Activated CD4-positive, CD25-positive, alpha-beta regulatory T cell treated with anti-CD3 and anti-CD28 coated beads, Interleukin-2, amount 50 U/mL, for 72 hours (primary cell): ENCODE data around the gene RDX.
"Not testable (repeated sequence)": the region's sequence is repeated elsewhere in the genome, so short reads cannot be mapped to it uniquely, and the experiment has no call there.

Experiments used
- DNase-seq: peaks from one replicate; pipeline ENCODE4 v3.0.0; 2021

Gene RDX

DNA sequence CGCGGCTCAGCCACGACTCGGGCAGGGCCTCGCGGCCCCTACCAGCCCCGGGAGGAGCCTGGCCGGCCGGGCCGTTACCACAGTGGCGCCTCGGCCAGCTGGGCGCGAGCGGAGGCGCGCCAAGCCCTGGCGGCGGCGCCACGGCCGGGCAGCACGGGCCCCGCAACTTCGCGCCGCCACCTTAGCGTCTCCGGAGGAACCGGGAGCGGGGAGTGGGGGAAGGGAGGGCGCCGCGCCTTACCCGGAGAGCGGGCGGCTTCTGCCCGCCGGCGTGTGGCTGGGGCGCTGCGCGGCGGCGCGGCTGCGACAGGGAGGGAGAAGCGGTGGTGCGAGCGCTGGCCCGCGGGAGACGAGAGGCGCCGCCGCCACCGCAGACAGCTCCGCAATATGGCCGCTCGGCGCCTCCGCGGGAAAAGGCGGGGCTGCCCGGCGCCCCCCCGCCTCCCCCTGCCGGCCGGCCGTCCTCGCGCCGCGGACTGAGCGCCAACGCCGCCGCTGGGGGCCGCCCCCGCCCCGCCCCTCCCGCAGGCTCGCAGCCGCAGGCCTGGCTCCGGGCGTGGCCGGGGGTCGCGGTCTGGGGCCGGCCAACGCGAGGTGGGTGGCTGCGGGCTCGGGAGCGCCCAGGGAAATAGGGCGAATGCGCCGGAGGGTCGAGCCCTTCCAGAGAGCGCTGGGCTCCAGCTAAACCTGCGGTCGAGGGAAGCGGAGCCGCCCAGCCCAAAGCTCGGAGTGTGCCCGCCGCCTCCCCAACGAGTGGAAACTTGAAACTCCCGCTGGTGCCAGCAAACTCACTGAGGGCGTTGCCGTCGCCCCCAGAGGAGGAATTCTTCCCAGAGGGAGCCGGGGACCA is at the start of gene RDX:
TSS of gene RDX (minus strand) at position 389 of the 850 bp plus-strand sequence. CDS start 16,922 bp downstream, outside the sequence.
- DNase-seq = peak; percentile 70

DNA sequence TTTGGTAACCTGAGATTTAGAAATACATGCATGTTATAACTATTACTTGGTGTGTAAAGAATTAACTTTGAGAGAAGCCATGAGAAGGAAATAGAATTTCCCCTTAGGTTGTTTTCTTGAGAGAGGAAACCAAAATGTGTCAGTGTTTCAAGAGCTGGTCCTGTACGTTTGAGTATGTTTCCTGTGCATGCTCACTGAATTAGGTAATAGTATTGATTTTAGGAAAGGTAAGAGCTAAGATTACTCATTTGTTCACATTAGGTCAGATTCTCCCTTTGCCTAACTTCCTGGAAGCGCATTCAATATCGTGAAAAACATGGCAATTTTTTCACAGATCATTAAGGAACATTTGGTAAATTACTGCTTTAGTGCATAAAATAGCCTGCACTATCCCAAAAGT is 49.3 kb upstream of the RDX start:
- DNase-seq = no peak

DNA sequence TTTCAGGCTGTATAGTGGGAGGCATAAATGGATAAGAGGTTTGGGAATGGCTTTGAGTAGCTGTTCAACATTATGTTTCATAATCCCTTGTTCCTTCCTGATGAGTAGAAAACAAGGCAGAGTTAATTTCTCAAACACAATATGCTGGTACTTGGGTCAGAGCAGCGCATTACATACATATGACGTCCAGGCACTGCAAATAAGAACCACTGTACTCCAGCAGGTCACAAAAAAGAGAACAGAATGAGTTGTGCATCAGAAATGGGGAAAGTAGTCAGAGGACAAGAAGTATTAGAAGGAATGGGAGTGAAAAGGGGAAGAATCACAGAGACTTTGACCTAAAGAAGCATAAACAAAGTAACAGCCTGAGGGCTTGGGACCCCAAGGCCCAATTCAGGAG is 44.0 kb upstream of the RDX start:
- DNase-seq = no peak

DNA sequence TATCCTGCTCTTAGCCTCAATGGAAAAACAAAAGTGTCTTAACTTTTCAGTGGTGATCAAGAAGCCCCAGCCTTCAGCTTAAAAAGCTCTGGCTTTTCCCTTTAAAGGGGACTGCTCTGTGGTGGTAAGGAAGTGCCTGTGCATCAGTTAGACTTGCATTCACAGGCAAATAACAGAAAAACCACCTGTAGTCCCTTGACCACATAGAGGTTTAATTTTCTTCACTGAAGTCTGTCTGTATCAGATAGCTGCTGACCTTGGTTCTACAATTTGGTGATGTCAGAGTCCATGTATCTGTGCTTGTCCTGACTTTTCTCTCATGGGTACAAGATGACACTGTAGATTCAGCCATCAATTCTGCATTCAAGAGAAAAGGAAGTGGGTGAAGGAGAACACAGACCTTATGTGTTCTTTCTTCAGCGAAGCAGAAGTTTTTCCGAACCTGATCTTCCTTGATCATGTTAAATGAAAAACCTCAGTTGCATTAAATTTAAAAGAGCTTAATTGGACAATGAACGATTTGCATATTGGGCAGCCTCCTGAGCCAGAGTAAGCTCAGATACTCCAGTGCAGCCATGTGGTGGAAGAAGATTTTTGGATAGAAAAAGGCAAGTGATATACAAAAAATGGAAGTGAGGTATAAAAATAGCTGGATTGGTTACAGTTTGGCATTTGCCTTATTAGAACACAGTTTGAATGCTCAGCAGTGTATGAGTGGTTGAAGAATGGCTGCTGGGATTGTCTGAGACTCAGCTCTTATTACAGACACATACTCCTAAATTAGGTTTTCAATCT is 43.2 kb upstream of the RDX start:
- DNase-seq = no peak

DNA sequence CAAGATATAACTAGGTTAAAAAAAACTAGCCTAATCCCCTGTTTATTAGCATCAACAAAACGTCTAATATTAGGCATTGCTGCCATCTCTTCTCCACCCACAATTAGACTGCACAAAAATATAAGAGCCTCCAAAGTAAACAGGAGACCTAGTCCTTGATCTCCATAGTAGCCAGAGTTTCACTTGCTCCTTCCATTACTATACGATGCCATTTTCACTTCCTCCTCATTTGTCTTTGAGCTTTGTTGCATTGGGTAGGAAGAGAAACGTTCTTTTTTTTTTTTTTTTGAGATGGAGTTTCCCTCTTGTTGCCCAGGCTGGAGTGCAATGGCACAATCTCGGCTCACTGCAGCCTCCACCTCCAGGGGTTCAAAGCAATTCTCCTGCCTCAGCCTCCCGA is 42.3 kb upstream of the RDX start:
- DNase-seq = no peak

DNA sequence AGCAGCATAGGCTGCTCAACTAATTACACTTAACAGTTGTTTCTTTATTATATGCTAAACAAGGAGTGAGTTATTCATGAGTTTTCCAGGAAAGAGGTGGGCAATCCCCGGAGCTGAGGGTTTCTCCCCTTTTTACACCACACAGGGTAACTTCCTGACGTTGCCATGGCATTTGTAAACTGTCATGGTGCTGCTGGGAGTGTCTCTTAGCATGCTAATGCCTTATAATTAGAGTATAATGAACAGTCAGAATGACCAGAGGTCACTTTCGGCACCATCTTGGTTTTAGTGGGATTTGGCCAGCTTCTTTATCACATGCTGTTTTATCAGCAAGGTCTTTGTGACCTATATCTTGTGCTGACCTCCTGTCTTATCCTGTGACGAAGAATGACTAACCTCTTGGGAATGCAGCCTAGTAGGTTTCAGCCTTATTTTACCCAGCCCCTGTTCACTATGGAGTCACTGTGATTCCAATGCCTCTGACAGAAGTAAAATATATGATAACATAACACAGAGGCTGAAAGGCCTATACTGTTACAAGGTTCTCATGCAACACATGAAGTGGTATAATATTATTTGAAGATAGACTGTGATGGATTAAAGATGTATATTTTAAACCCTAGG is 41.3 kb upstream of the RDX start:
- DNase-seq = no peak

DNA sequence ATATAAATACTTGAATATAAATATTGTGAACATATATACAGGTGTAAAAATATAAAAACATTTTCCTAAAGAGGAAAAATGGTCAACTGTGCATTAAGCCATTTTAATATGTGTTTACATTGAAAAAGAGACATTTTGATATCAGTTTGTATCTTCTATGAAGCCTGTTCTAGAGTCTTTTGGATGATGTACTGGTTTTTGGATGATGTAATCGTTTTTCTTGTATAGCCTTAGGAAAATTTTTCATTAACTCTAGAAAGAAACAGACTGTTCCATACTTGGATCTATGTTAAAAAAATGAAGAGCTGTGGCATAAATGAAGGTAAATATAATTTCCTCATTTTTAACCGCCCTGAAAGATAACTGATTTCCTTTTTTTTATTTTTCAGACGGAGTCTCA is 39.6 kb upstream of the RDX start:
- DNase-seq = no peak

DNA sequence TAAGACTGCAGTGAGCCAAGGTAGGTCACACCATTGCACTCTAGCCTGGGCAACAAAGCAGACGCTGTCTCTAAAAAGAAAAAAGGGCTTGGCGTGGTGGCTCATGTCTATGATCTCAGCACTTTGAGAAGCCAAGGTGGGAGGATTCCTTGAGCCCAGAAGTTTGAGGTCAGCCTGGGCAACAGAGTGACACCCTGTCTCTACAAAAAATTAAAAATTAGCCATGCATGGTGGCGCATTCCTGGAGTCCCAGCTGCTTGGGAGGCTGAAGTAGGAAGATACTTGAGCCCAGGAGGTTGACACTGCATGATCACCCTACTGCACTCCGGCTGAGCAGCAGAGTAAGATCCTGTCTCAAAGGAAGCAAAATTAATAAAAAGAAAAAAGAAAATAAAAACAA is 38.9 kb upstream of the RDX start:
- DNase-seq = no peak

DNA sequence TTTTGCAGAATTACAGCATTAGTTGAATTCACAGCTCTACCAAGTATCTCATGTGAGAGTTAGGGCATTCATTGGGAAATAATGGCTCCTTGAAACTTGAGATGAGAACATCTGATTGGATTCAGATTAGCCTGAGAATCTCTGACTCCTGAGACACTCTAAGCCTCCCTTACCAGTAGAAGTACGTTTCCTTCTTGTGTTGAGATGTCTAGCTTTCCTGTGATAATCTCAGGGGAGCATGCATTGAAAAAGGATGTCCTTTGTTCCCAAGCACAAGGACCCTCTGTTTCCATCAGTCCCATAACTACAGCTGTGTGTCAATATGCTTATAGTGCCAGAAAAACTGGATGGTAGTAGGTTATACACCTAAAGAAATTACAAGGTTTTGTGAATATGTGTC is 35.2 kb upstream of the RDX start:
- DNase-seq = no peak

DNA sequence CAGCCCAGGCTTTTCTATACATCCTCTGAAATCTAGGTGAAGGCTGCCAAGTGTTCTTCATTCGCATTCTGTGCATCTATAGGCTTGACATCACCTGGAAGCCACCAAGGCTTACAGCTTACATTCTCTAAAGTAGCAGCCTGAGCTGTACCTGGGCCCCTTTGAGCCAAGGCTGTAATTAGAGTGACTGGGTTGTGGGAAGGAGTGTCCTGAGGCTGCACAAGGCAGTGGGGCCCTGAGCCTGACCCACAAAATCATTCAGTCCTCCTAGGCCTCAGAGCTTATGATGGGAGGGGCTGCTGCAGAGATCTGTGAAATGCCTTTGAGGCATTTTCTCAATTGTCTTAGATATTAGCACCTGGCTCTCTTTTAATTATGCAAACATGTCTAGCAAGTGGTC is 33.0 kb upstream of the RDX start:
- DNase-seq = no peak

DNA sequence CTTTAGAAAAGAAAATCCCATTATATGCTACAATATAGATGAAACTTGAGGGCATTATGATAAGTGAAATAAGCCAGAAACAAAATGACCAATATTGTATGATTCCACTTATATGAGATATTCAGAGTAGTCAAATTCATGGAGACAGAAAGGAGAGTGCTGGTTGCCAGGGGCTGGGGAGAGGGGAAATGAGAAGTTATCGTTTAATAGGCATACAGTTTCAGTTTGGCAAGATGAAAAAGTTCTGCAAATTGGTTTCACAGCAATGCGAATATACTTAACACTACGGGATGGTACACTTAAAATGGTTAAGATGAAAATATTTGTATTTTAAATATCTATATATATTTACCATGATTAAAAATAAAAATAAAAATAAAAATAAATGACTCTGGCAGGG is 31.1 kb upstream of the RDX start:
- DNase-seq = no peak

DNA sequence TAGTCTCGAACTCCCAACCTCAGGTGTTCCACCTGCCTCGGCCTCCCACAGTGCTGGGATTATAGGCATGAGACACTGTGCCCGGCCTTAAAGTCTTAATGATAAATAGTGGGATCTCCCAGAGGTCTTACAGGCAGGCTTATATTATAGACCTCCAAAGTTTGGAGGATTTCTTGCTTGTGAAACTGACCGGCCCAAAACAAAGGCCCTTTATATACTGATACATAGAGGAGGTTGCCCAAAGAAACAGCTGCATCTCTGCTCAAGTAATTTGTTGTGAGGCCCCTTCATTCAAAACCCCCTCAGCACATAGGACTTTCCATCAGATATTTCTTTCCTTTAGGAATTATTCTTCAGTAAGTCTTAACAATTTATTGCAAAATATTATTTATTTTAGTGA is 27.4 kb upstream of the RDX start:
- no peak for DNase-seq

DNA sequence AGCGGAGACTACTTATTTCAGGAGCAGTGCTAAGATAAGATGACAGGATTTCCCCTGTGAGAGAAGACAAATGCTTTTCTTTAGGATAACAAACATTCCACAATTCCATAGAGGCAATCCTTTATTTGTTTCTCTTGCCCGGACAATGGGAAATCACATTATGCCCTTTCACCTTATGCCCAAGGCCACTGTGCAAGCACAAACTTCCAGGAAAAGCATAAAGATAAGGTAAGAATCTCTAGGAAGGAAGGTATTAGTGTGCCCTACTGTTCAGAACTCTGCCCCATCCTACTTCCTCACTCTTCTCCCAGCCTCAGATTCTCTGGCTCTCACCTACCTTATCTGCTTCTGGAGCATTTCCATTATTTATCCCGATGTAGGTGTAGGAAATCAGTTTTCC is 23.1 kb upstream of the RDX start:
- DNase-seq = no peak

DNA sequence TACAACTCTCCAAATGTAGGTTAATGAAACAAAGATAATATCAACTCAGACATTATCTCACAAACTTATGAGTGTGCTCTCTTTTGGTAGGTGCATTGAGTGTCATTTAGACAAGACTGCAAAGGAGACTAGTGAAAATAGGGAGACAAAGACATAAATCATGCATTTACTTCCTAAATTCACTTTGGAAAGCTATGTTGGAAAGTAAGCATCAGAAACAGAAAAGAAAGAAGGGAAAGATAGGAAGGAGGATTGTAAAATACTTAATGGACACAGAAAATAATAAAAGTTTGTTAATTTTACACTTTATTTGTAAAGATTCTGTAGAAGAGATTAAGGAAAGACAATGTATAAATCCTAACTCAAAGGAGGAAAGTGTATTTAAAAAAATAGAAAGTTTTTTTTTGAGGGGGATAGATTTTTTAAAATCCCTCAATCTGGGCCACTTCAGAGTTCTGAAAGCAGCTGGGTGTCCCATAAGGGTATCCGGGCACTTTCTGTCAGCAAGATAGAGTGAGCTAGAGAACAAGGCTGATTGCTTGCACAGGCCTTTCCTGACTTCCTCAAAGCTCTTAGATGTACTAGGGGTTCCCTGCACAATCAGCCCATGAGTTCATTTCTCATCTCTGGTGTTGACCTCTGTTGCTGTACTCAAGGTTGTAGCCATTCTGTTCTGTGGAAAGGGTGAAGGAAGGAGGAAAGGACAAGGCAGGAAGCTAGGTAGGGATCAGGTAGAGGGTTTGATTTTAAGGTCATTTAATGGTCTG is 22.4 kb upstream of the RDX start:
- no peak for DNase-seq

DNA sequence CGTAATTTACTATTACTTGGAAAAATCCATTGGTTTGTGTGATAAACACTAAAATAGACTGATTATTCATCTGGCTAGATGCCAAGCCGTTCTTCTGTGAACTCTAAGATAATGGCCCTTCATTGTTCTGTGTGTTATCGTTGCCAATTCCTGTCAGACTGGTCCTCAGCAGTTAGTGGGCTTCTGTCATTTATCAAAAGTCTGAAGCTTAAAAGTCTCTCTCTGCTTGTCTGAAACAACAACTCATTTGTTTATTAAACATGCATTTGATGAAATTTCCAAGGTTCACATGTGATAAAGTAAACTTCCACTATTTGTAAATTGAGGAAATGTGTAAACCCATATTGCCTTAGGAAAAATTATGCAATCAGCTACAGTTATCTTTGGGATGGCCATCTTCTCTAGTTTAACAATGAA is 21.1 kb upstream of the RDX start:
- DNase-seq = no peak

DNA sequence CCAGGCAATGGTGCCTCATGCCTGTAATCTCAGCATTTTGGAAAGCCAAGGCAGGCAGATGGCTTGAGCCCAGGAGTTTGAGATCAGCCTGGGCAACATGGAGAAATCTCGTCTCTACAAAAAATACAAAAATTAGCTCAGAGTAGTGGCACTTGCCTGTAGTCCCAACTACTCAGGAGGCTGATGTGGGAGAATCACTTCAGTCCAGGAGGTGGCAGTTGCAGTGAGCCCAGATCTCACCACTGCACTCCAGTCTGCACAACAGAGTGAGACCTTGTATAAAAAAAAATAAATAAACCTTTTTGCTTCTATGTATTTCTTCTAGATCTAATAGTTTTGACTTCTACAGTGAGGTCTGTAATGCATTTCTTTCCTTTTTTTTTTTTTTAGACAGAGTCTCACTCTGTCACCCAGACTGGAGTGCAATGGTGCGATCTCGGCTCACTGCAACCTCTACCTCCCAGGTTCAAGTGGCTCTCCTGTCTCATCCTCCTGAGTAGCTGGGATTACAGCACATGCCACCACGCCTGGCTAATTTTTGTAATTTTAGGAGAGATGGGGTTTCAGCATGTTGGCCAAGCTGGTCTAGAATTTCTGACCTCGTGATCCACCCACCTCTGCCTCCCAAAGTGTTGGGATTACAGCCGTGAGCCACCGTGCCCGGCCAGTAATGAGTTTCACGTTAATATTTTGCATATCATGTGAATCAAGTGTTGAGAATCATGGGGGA is 18.1 kb upstream of the RDX start:
- no peak for DNase-seq

DNA sequence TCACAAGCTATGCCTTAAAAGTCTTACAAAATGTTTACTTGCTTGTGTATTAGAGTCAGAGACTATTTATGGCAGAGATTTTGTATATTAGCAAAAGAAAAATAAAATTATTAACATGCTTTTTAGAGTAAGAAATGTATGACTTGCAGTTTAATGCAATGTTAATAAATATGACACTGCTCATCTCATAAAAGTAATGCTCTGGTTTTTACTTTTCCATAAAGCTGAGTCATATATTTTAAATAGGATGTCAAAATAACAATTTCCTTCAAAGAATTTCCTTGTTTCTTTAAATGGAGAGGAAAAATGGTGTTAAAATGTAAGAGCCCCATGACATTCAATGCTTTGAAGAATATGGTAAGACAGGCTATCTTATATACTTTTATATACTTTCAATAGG is 16.3 kb upstream of the RDX start:
- no peak for DNase-seq

DNA sequence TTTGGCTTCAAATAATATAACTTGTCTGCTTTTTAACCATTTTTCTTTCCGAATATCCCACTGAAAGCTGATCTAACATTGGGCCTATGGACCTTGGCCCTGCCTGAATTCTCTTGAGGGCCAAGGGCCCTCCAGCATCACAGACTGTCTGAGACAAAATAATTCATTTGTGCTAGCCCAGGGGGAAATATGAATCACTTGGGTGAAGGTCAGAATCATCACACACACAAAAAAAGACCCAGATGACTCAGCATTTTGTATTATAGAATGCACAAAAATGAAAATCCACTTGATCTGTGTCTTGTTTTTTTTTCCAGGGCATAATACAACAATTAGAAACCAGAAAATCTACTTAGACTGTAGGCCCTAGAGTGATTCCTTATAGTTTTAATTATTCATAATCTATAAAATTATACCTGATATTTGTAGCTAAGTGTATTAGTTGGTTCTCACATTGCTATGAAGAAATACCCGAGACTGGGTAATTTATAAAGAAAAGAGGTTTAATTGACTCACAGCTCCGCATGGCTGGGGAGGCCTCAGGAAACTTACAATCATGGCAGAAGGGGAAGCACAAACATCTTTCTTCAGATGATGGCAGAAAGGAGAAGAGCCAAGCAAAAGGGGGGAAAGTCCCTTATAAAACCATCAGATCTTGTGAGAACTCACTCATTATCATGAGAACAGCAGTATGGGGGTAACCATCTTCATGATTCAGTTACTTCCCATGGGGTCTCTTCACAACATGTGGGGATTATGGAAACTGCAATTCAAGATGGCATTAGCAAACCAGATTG is 15.6 kb upstream of the RDX start:
- no peak for DNase-seq

DNA sequence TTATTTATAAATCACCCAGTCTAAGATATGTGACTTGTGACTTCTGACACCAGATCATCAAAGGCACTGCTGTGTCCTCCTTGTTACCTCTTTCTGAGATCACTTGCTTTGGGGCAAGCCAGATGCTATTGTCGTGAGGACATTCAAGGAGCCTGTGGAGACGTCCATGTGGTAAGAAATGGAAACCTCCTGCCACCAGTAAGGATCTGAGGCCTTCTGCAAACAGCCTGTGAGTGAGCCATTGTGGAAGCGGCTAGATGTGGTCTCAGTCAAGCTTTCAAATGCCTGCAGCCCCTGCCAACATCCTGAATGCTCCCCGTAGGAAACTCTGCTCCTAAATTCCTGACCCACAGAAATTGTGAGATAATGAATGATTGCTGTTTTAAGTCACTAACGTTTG is 11.7 kb upstream of the RDX start:
- DNase-seq = no peak

DNA sequence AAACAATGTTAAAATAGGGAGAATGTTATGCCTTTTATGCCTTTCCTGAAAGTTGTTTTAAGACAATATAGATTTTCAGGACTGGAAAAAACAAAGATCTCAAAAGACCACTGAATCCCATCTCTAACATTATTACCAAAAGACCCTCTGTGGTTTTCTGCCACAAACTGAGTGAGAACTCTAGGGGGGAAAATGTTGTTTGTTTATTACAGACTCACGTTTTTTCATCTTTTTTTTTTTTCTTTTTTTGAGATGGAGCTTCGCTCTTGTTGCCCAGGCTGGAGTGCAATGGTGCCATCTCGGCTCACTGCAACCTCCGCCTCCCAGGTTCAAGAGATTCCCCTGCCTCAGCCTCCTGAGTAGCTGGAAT is 9.6 kb upstream of the RDX start:
- DNase-seq = not testable (repeated sequence)

DNA sequence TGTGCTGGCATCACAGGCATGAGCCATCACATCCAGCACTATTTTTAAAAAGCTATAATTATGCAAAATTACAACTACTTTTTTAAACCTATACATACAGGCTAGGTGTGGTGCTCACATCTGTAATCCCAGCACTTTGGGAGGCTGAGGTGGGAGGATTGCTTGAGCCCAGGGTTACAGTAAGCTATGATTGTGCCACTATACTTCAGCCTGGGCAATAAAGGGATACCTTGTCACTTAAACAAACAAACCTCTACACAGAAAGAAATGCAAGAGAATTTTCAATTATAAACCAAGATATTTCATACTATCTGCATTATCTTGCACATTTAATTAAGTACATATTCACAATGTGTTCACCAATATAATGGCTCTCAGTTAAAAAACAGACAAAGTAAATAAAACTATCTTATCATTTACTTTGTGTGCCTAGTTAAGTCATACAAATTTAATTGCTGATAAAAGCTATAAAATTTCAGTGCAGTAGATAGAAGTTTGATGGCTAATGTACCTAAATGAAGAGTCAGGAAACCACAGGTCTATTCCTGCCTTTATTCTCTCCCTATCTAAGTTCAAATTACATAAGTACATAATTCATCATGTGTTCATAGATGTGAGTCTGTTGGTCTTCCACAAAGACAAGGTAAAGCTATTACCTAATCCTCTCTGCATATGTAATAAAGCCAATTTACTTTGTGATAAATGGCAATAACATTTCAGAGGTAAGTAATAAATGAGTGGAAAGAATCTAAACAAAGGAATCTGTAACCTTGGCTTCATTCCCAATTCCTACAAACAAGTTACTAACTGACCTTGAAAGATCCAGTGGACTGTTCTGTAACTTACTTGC is 9.0 kb upstream of the RDX start:
- DNase-seq = no peak
